Measurements from ENCODE around the gene AQP7.
"Not testable (repeated sequence)": the region's sequence is repeated elsewhere in the genome, so short reads cannot be mapped to it uniquely, and the experiment has no call there.

DNA sequence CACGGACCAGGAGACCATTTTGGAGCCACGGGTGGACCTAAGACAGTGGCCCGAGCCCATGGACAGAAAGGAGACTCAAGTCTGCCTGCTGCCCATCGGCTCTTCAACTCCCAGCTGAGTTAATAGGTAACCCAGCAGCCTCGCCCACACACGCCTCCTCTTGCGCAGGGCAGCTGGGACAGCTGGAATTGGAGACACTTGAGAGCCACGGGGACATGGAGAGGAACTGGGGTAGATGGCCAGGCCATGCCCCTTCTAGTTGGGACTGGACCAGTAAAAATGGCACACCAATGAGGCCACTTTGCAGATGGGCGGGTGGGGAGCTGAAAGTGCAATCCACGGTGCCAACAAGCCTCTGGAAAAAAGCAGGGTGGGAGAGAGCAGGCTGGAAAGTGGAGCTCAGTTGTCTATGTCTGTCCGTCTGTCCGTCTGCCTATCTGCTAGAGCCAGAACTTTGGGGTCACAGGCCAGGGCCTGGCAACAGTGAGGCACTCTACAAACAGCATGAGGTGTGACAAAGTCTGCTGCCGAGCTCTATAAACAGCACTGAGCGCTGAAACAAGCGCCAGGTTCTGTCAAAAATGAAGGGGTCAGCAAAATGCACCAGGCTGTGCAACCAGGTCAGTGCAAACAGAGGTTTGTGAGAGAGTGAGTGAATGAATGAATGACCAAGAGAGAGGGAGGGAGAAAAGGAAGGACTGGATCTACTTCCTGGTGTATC lies 7.0 kb downstream of the AQP7 start:
- TF ChIP-seq, protein P1, sequence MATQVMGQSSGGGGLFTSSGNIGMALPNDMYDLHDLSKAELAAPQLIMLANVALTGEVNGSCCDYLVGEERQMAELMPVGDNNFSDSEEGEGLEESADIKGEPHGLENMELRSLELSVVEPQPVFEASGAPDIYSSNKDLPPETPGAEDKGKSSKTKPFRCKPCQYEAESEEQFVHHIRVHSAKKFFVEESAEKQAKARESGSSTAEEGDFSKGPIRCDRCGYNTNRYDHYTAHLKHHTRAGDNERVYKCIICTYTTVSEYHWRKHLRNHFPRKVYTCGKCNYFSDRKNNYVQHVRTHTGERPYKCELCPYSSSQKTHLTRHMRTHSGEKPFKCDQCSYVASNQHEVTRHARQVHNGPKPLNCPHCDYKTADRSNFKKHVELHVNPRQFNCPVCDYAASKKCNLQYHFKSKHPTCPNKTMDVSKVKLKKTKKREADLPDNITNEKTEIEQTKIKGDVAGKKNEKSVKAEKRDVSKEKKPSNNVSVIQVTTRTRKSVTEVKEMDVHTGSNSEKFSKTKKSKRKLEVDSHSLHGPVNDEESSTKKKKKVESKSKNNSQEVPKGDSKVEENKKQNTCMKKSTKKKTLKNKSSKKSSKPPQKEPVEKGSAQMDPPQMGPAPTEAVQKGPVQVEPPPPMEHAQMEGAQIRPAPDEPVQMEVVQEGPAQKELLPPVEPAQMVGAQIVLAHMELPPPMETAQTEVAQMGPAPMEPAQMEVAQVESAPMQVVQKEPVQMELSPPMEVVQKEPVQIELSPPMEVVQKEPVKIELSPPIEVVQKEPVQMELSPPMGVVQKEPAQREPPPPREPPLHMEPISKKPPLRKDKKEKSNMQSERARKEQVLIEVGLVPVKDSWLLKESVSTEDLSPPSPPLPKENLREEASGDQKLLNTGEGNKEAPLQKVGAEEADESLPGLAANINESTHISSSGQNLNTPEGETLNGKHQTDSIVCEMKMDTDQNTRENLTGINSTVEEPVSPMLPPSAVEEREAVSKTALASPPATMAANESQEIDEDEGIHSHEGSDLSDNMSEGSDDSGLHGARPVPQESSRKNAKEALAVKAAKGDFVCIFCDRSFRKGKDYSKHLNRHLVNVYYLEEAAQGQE (IDR thresholded peaks at IDR 0.05; ENCODE audit: borderline replicate concordance): not testable (repeated sequence)
- TF ChIP-seq, protein P1 (CRISPR knock-in tag; IDR thresholded peaks at IDR 0.05; ENCODE audit: low read depth): not testable (repeated sequence)
- not testable (repeated sequence) for TF ChIP-seq SP2 (IDR thresholded peaks at IDR 0.05; ENCODE audit: extremely low read depth, low read depth, low read length, poor library complexity, severe bottlenecking); POLR2A (conservative IDR thresholded peaks at IDR 0.05); MXI1 (IDR thresholded peaks at IDR 0.05; ENCODE audit: low read depth, low read length); ZNF274 (IDR thresholded peaks at IDR 0.05; ENCODE audit: borderline replicate concordance, low read depth, low read length); KAT7 (CRISPR knock-in tag; IDR thresholded peaks at IDR 0.05; ENCODE audit: borderline replicate concordance); YY1 (IDR thresholded peaks at IDR 0.05; ENCODE audit: borderline replicate concordance in 1 of 3, control insufficient read depth in 1 of 3, extremely low read depth in 1 of 3, insufficient read depth in 3 of 3, insufficient read length in 1 of 3, insufficient replicate concordance in 2 of 3, low read depth in 1 of 3, low read length in 2 of 3); MTA3 (IDR thresholded peaks at IDR 0.05; ENCODE audit: borderline replicate concordance); EP300 (IDR thresholded peaks at IDR 0.05; ENCODE audit: low read length); PCBP2 (IDR thresholded peaks at IDR 0.05; ENCODE audit: low read depth, low read length, poor library complexity, severe bottlenecking)
- TF ChIP-seq, protein P2, sequence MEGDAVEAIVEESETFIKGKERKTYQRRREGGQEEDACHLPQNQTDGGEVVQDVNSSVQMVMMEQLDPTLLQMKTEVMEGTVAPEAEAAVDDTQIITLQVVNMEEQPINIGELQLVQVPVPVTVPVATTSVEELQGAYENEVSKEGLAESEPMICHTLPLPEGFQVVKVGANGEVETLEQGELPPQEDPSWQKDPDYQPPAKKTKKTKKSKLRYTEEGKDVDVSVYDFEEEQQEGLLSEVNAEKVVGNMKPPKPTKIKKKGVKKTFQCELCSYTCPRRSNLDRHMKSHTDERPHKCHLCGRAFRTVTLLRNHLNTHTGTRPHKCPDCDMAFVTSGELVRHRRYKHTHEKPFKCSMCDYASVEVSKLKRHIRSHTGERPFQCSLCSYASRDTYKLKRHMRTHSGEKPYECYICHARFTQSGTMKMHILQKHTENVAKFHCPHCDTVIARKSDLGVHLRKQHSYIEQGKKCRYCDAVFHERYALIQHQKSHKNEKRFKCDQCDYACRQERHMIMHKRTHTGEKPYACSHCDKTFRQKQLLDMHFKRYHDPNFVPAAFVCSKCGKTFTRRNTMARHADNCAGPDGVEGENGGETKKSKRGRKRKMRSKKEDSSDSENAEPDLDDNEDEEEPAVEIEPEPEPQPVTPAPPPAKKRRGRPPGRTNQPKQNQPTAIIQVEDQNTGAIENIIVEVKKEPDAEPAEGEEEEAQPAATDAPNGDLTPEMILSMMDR (IDR thresholded peaks at IDR 0.05 in 2 of 3, conservative IDR thresholded peaks at IDR 0.05 in 1 of 3; ENCODE audit: insufficient read depth in 2 of 3, low read depth in 1 of 3, low read length in 3 of 3): not testable (repeated sequence)
- TF ChIP-seq, protein P3, sequence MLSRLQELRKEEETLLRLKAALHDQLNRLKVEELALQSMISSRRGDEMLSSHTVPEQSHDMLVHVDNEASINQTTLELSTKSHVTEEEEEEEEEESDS (CRISPR knock-in tag; IDR thresholded peaks at IDR 0.05): not testable (repeated sequence)
